Transverse colon (tissue), 4 donors: ENCODE data around the gene SEMA6B.

Experiments used
- CTCF ChIP-seq, 5 experiments: fragments of 200-600 bp in 3 of 5; fragments of 450-650 bp in 2 of 5; sonication (generic) in 3 of 5; IDR thresholded peaks; 1 replicate in 2 of 5; 2 replicates in 3 of 5; pipeline ENCODE4 v1.5.1; 2016 to 2017; ENCODE audit warnings: antibody characterized with exemption in 5 of 5, inconsistent platforms in 3 of 5, mild to moderate bottlenecking in 2 of 5, moderate library complexity in 1 of 5
- EP300 ChIP-seq: sonication (generic); formaldehyde crosslinking; IDR thresholded peaks from one replicate; pipeline ENCODE4 v1.6.1; 2017; ENCODE audit warnings: antibody characterized with exemption, low read depth
- POLR2A ChIP-seq: fragments of 450-650 bp; IDR thresholded peaks from one replicate; pipeline ENCODE4 v1.6.1; 2016; ENCODE audit warnings: antibody characterized with exemption, mild to moderate bottlenecking, moderate library complexity
- POLR2AphosphoS5 ChIP-seq, 3 donors: sonication (generic); formaldehyde crosslinking; IDR thresholded peaks; one replicate each; pipeline ENCODE4 v1.6.1; 2016; ENCODE audit warnings: antibody characterized with exemption in 3 of 3

GRCh38 chr19:4550479-4551050 lies 8.9 kb downstream of the SEMA6B start:
- TF ChIP-seq CTCF (IDR thresholded peaks at IDR 0.05) (no peak), POLR2AphosphoS5 (IDR thresholded peaks at IDR 0.05) (no peak), POLR2A (no peak), EP300 (no peak)
